PC-3 (cell line): ENCODE measurements around the gene TRAF5. TPM values are rescaled to one million over a fixed set of nuclear protein-coding genes. Genes with fewer than 3 reads are reported as not detected.

ENCODE experiments used
- ATAC-seq: fragments of 200-7000 bp; cut with Tn5 transposase; 2 replicates; pipeline ENCODE4 v1.9.1; 2020; ENCODE audit warnings: mild to moderate bottlenecking, moderate library complexity
- BruUV-seq: library from RNA; stranded (reverse); fragments of 400-500 nt; replicated peaks from 2 replicates; lab custom pipeline; 2021; lab: Mats Ljungman, UMichigan
- CTCF ChIA-PET: fragments of 300-600 bp; sonication (Branson Sonifier 250); formaldehyde crosslinking; loops from one replicate; lab custom pipeline; 2022; ENCODE audit warnings: antibody characterized with exemption; lab: Charles Lee
- POLR2A ChIA-PET: fragments of 300-600 bp; sonication (Branson Sonifier 250); formaldehyde crosslinking; loops from one replicate; lab custom pipeline; 2022; ENCODE audit warnings: antibody characterized with exemption; ENCODE audit not compliant: unreplicated experiment; lab: Charles Lee
- DNase-seq: peaks from one replicate; pipeline ENCODE4 v3.0.0-alpha.2; 2015
- H2AFZ ChIP-seq: fragments of 300-600 bp; sonication (generic); 2 replicates; pipeline ENCODE4 v1.6.0; 2016; ENCODE audit warnings: antibody characterized with exemption, low read length
- H3F3A ChIP-seq: fragments of 300-600 bp; sonication (generic); one replicate; pipeline ENCODE4 v1.6.0; 2017; ENCODE audit warnings: antibody characterized with exemption, low read length, control low read depth, mild to moderate bottlenecking; ENCODE audit not compliant: unreplicated experiment
- H3K27ac ChIP-seq: fragments of 300-600 bp; sonication (generic); 2 replicates; pipeline ENCODE4 v1.5.1; 2016; ENCODE audit warnings: mild to moderate bottlenecking, low read length
- H3K27me3 ChIP-seq: fragments of 300-600 bp; sonication (generic); 2 replicates; pipeline ENCODE4 v1.6.1; 2016; ENCODE audit warnings: low read length, mixed read lengths
- H3K36me3 ChIP-seq: fragments of 300-600 bp; sonication (generic); 2 replicates; pipeline ENCODE4 v1.6.1; 2016; ENCODE audit warnings: low read depth, mixed run types, low read length, mixed read lengths
- H3K4me1 ChIP-seq: fragments of 300-600 bp; sonication (generic); 2 replicates; pipeline ENCODE4 v1.5.1; 2016; ENCODE audit warnings: low read length; ENCODE audit not compliant: insufficient read depth
- H3K4me2 ChIP-seq: fragments of 300-600 bp; sonication (generic); 2 replicates; pipeline ENCODE4 v1.6.0; 2016; ENCODE audit warnings: low read length
- H3K4me3 ChIP-seq: fragments of 300-600 bp; sonication (generic); 2 replicates; pipeline ENCODE4 v1.5.1; 2016; ENCODE audit warnings: mild to moderate bottlenecking, low read length, mixed read lengths
- H3K79me2 ChIP-seq: fragments of 300-600 bp; sonication (generic); 2 replicates; pipeline ENCODE4 v1.6.1; 2017; ENCODE audit warnings: low read length, mixed read lengths
- H3K9ac ChIP-seq: fragments of 300-600 bp; sonication (generic); 2 replicates; pipeline ENCODE4 v1.6.0; 2016; ENCODE audit warnings: mild to moderate bottlenecking, low read length
- H3K9me2 ChIP-seq: fragments of 300-600 bp; sonication (generic); replicated peaks from 2 replicates; pipeline ENCODE4 v1.6.1; 2016; ENCODE audit warnings: mixed run types, low read length, mixed read lengths
- H3K9me3 ChIP-seq: fragments of 300-600 bp; sonication (generic); 2 replicates; pipeline ENCODE4 v1.6.1; 2016; ENCODE audit warnings: low read length, mixed read lengths
- H4K20me1 ChIP-seq: fragments of 300-600 bp; sonication (generic); 2 replicates; pipeline ENCODE4 v1.6.1; 2016; ENCODE audit warnings: low read length, mixed read lengths
- CTCF ChIP-seq: fragments of 300-600 bp; sonication (generic); conservative IDR thresholded peaks from 2 replicates; pipeline ENCODE4 v1.5.1; 2017; ENCODE audit warnings: antibody characterized with exemption, low read depth, mild to moderate bottlenecking, low read length
- EZH2 ChIP-seq: fragments of 300-600 bp; sonication (generic); IDR thresholded peaks from one replicate; pipeline ENCODE4 v1.6.1; 2017; ENCODE audit warnings: antibody characterized with exemption, mild to moderate bottlenecking, low read length; ENCODE audit not compliant: unreplicated experiment
- EZH2phosphoT487 ChIP-seq: fragments of 300-600 bp; sonication (generic); IDR thresholded peaks from 2 replicates; pipeline ENCODE4 v1.6.1; 2018; ENCODE audit warnings: mild to moderate bottlenecking, antibody characterized with exemption, low read length, borderline replicate concordance
- intact Hi-C: fragments of 100-400 bp; cut with micrococcal nuclease; formaldehyde crosslinking; loops from 2 replicates; pipeline ENCODE4 v1.9.0; 2023
- total RNA-seq: library from RNA; depleted of rRNA; stranded (reverse); fragments of >200 nt; gene quantifications from 2 replicates; pipeline ENCODE4 v1.2.3, GENCODE V29; 2014

The TRAF5 gene
- total RNA-seq, 1 experiment from 2014 or later, result 12.2 TPM

- H3K36me3 ChIP-seq, result no peaks in the 10 kb centered on the region
- H3K4me1 ChIP-seq, result peaks cover 11% of the 10 kb centered on the region
- ChIA-PET CTCF (no interaction called here), POLR2A (no interaction called here)
- DNase-seq (no peak), ATAC-seq (no peak)
- no peak for TF ChIP-seq CTCF
- TF ChIP-seq EZH2, result no peak
- TF ChIP-seq EZH2phosphoT487, result no peak
- H3K27ac ChIP-seq, result no peak overlapping the region
- H2AFZ ChIP-seq, result no peak overlapping the region
- H3K27me3 ChIP-seq, result no peaks in the 10 kb centered on the region
- H3K9me3 ChIP-seq, result no peaks in the 10 kb centered on the region
- intact Hi-C loops, result no loop called here
- no peaks in the 10 kb centered on the region for H3F3A ChIP-seq
- no peak overlapping the region for H3K4me2 ChIP-seq
- no peak overlapping the region for H3K9ac ChIP-seq
- no peaks in the 10 kb centered on the region for H3K79me2 ChIP-seq
- BruUV-seq, result no TSS peak
- H3K9me2 ChIP-seq, result no peaks in the 10 kb centered on the region
- H3K4me3 ChIP-seq, result no peak overlapping the region
- no peaks in the 10 kb centered on the region for H4K20me1 ChIP-seq
Observed at GRCh38 chr1:211339631-211340041, 13.0 kb downstream of the TRAF5 start.

- no TSS peak for BruUV-seq
- DNase-seq, result no peak
- ChIA-PET CTCF (no interaction called here), POLR2A (no interaction called here)
- TF ChIP-seq EZH2 (no peak), CTCF (no peak), EZH2phosphoT487 (no peak)
- Histone ChIP-seq H3F3A (no peaks in the 10 kb centered on the region), H3K27me3 (no peaks in the 10 kb centered on the region), H3K4me1 (0 out of 2 replicates have a peak, but pooled peaks cover 3% of the 10 kb centered on the region), H3K9ac (no peak overlapping the region), H3K4me3 (no peak overlapping the region), H3K79me2 (no peaks in the 10 kb centered on the region), H2AFZ (no peak overlapping the region), H3K4me2 (no peak overlapping the region), H3K9me2 (no peaks in the 10 kb centered on the region), H3K36me3 (no peaks in the 10 kb centered on the region), H3K9me3 (no peaks in the 10 kb centered on the region), H3K27ac (no peak overlapping the region), H4K20me1 (no peaks in the 10 kb centered on the region)
- ATAC-seq, result no peak
- intact Hi-C loops, result no loop called here
Observed at GRCh38 chr1:211340622-211341507, 14.2 kb downstream of the TRAF5 start.

- POLR2A ChIA-PET, result no interaction called here
- H3K79me2 ChIP-seq, result no peaks in the 10 kb centered on the region
- H3F3A ChIP-seq, result no peaks in the 10 kb centered on the region
- H3K4me2 ChIP-seq, result no peak overlapping the region
- no peak for ATAC-seq
- CTCF ChIA-PET, result no interaction called here
- H3K9me3 ChIP-seq, result no peaks in the 10 kb centered on the region
- H3K36me3 ChIP-seq, result no peaks in the 10 kb centered on the region
- no peaks in the 10 kb centered on the region for H3K9me2 ChIP-seq
- no peak overlapping the region for H3K4me3 ChIP-seq
- no peak overlapping the region for H2AFZ ChIP-seq
- TF ChIP-seq CTCF (no peak), EZH2 (no peak), EZH2phosphoT487 (no peak)
- DNase-seq, result no peak
- intact Hi-C loops, result no loop called here
- no TSS peak for BruUV-seq
- no peaks in the 10 kb centered on the region for H4K20me1 ChIP-seq
- H3K27me3 ChIP-seq, result no peaks in the 10 kb centered on the region
- no peak overlapping the region for H3K9ac ChIP-seq
- no peak overlapping the region for H3K27ac ChIP-seq
- H3K4me1 ChIP-seq, result no peaks in the 10 kb centered on the region
Observed at GRCh38 chr1:211341999-211342398, 15.4 kb downstream of the TRAF5 start.
